Nephron progenitor cell (in vitro differentiated cells): ENCODE results near the gene BEND7.

Experiments used
- DNase-seq: peaks from one replicate; pipeline ENCODE4 v3.0.0; 2021
- H3K27ac Mint-ChIP-seq: 2 replicates; pipeline ENCODE4 v1.8.0; 2021; ENCODE audit warnings: mild to moderate bottlenecking, moderate library complexity, mixed read lengths
- H3K27me3 Mint-ChIP-seq: 2 replicates; pipeline ENCODE4 v1.8.0; 2021; ENCODE audit warnings: mild to moderate bottlenecking, low read depth, mixed read lengths; ENCODE audit not compliant: poor library complexity
- H3K36me3 Mint-ChIP-seq: 2 replicates; pipeline ENCODE4 v1.8.0; 2021; ENCODE audit warnings: low read depth, mixed read lengths
- H3K4me1 Mint-ChIP-seq: 2 replicates; pipeline ENCODE4 v1.8.0; 2021; ENCODE audit warnings: mixed read lengths
- H3K4me3 Mint-ChIP-seq: 2 replicates; pipeline ENCODE4 v1.8.0; 2021; ENCODE audit warnings: mild to moderate bottlenecking, moderate library complexity, mixed read lengths
- H3K9me3 Mint-ChIP-seq: 2 replicates; pipeline ENCODE4 v1.8.0; 2021; ENCODE audit warnings: mild to moderate bottlenecking, moderate library complexity, mixed read lengths
- CTCF ChIP-seq: fragments of 200-600 bp; sonication (generic); IDR thresholded peaks from 2 replicates; pipeline ENCODE4 v1.5.0; 2021; ENCODE audit warnings: antibody characterized with exemption

The BEND7 gene

GRCh38 chr10:13401142-13401541 lies 127.7 kb downstream of the BEND7 start:
- Mint-ChIP-seq H3K36me3 (no peaks in the 10 kb centered on the region), H3K4me1 (peaks cover 13% of the 10 kb centered on the region), H3K4me3 (no peak overlapping the region), H3K27ac (no peak overlapping the region), H3K9me3 (peaks cover 29% of the 10 kb centered on the region), H3K27me3 (peaks cover 6% of the 10 kb centered on the region)
- DNase-seq = no peak
- TF ChIP-seq CTCF = no peak

GRCh38 chr10:13400196-13400965 lies 128.4 kb downstream of the BEND7 start:
- no peak for TF ChIP-seq CTCF
- Mint-ChIP-seq H3K36me3 (no peaks in the 10 kb centered on the region), H3K27ac (no peak overlapping the region), H3K4me1 (peaks cover 13% of the 10 kb centered on the region), H3K27me3 (peaks cover 3% of the 10 kb centered on the region), H3K9me3 (peaks cover 29% of the 10 kb centered on the region), H3K4me3 (no peak overlapping the region)
- DNase-seq = no peak

GRCh38 chr10:13399752-13400151 lies 129.1 kb downstream of the BEND7 start:
- Mint-ChIP-seq H3K27me3 (peaks cover 3% of the 10 kb centered on the region), H3K36me3 (no peaks in the 10 kb centered on the region), H3K4me1 (peaks cover 13% of the 10 kb centered on the region), H3K27ac (no peak overlapping the region), H3K9me3 (peaks cover 29% of the 10 kb centered on the region), H3K4me3 (no peak overlapping the region)
- no peak for DNase-seq
- TF ChIP-seq CTCF = no peak

GRCh38 chr10:13399236-13399635 lies 129.6 kb downstream of the BEND7 start:
- no peaks in the 10 kb centered on the region for H3K36me3 Mint-ChIP-seq
- peaks cover 3% of the 10 kb centered on the region for H3K27me3 Mint-ChIP-seq
- TF ChIP-seq CTCF = no peak
- DNase-seq = no peak
- H3K27ac Mint-ChIP-seq = no peak overlapping the region
- peaks cover 13% of the 10 kb centered on the region for H3K4me1 Mint-ChIP-seq
- no peak overlapping the region for H3K4me3 Mint-ChIP-seq
- peaks cover 29% of the 10 kb centered on the region for H3K9me3 Mint-ChIP-seq

- peaks cover 3% of the 10 kb centered on the region for H3K4me1 Mint-ChIP-seq
- H3K27me3 Mint-ChIP-seq = peaks cover 11% of the 10 kb centered on the region
- peaks cover 29% of the 10 kb centered on the region for H3K9me3 Mint-ChIP-seq
- no peak for TF ChIP-seq CTCF
- no peak for DNase-seq
- H3K27ac Mint-ChIP-seq = no peak overlapping the region
- no peaks in the 10 kb centered on the region for H3K36me3 Mint-ChIP-seq
- no peak overlapping the region for H3K4me3 Mint-ChIP-seq
Observed at GRCh38 chr10:13397052-13397451, 131.8 kb downstream of the BEND7 start.

- no peak for TF ChIP-seq CTCF
- H3K27me3 Mint-ChIP-seq = peaks cover 16% of the 10 kb centered on the region
- peaks cover 29% of the 10 kb centered on the region for H3K9me3 Mint-ChIP-seq
- no peaks in the 10 kb centered on the region for H3K36me3 Mint-ChIP-seq
- H3K4me3 Mint-ChIP-seq = no peak overlapping the region
- no peak overlapping the region for H3K27ac Mint-ChIP-seq
- H3K4me1 Mint-ChIP-seq = no peaks in the 10 kb centered on the region
- no peak for DNase-seq
Observed at GRCh38 chr10:13396369-13396768, 132.4 kb downstream of the BEND7 start.
